HG02678 (cell line): ENCODE data around the gene SPPL2B.
"Not testable (repeated sequence)": the region's sequence is repeated elsewhere in the genome, so short reads cannot be mapped to it uniquely, and the experiment has no call there.

Source experiments
- ATAC-seq: cut with Tn5 transposase; IDR thresholded peaks from one replicate; pipeline ENCODE4 v1.9.1; 2021; ENCODE audit warnings: mild to moderate bottlenecking, moderate library complexity; ENCODE audit not compliant: unreplicated experiment

Gene SPPL2B

GRCh38 chr19:2336528-2337328 lies 8.2 kb downstream of the SPPL2B start:
- no peak for ATAC-seq

- no peak for ATAC-seq
Measured at GRCh38 chr19:2337329-2337707, 8.8 kb downstream of the SPPL2B start.

- no peak for ATAC-seq
Measured at GRCh38 chr19:2338055-2338615, 9.7 kb downstream of the SPPL2B start.

- ATAC-seq, result no peak
Measured at GRCh38 chr19:2338751-2339643, 10.5 kb downstream of the SPPL2B start.

GRCh38 chr19:2339644-2340310 lies 11.3 kb downstream of the SPPL2B start:
- no peak for ATAC-seq

- no peak for ATAC-seq
Measured at GRCh38 chr19:2340496-2341243, 12.2 kb downstream of the SPPL2B start.

- no peak for ATAC-seq
Measured at GRCh38 chr19:2341244-2341751, 12.8 kb downstream of the SPPL2B start.

GRCh38 chr19:2341982-2342381 lies 13.5 kb downstream of the SPPL2B start:
- ATAC-seq, result no peak

- no peak for ATAC-seq
Measured at GRCh38 chr19:2342656-2343288, 14.3 kb downstream of the SPPL2B start.

- ATAC-seq, result no peak
Measured at GRCh38 chr19:2343289-2343982, 15.0 kb downstream of the SPPL2B start.

GRCh38 chr19:2344381-2344870 lies 15.9 kb downstream of the SPPL2B start:
- ATAC-seq, result no peak

- no peak for ATAC-seq
Measured at GRCh38 chr19:2345076-2345475, 16.6 kb downstream of the SPPL2B start.

GRCh38 chr19:2345794-2346663 lies 17.5 kb downstream of the SPPL2B start:
- ATAC-seq, result no peak

GRCh38 chr19:2349818-2350217 lies 21.3 kb downstream of the SPPL2B start:
- ATAC-seq, result not testable (repeated sequence)

GRCh38 chr19:2350656-2351055 lies 22.2 kb downstream of the SPPL2B start:
- ATAC-seq, result no peak

- ATAC-seq, result no peak
Measured at GRCh38 chr19:2351591-2351990, 23.1 kb downstream of the SPPL2B start.

GRCh38 chr19:2352121-2352520 lies 23.6 kb downstream of the SPPL2B start:
- ATAC-seq, result no peak
